Measurements from ENCODE around the gene CAP2.

DNA sequence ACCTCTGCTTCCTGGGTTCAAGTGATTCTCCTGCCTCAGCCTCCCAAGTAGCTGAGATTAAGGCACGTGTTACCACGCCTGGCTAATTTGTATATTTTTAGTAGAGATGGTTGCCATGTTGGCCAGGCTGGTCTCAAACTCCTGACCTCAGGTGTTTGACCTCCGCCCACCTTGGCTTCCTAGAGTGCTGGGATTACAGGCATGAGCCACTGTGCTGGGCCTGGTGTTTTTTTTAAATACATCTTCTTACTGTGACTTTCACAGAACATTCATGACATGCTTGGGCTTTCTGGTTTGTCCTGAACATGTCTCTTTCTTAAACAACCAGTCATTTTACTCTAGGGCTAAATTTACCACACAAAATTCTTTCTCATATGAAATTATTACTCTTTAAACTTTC, 172.0 kb downstream of the CAP2 start:
- TF ChIP-seq HNRNPH1 (optimal IDR thresholded peaks at IDR 0.05; ENCODE audit: low read depth, low read length) (no peak), CCNT2 (IDR thresholded peaks at IDR 0.05; ENCODE audit: borderline replicate concordance, extremely low read depth, insufficient read length, low read depth, low read length) (no peak), IFI16 (CRISPR knock-in tag; IDR thresholded peaks at IDR 0.05) (no peak), CBFB (CRISPR knock-in tag; IDR thresholded peaks at IDR 0.05) (no peak), BRF1 (IDR thresholded peaks at IDR 0.05; ENCODE audit: borderline replicate concordance, extremely low read depth, insufficient read length) (no peak)
- TF ChIP-seq, protein P1, sequence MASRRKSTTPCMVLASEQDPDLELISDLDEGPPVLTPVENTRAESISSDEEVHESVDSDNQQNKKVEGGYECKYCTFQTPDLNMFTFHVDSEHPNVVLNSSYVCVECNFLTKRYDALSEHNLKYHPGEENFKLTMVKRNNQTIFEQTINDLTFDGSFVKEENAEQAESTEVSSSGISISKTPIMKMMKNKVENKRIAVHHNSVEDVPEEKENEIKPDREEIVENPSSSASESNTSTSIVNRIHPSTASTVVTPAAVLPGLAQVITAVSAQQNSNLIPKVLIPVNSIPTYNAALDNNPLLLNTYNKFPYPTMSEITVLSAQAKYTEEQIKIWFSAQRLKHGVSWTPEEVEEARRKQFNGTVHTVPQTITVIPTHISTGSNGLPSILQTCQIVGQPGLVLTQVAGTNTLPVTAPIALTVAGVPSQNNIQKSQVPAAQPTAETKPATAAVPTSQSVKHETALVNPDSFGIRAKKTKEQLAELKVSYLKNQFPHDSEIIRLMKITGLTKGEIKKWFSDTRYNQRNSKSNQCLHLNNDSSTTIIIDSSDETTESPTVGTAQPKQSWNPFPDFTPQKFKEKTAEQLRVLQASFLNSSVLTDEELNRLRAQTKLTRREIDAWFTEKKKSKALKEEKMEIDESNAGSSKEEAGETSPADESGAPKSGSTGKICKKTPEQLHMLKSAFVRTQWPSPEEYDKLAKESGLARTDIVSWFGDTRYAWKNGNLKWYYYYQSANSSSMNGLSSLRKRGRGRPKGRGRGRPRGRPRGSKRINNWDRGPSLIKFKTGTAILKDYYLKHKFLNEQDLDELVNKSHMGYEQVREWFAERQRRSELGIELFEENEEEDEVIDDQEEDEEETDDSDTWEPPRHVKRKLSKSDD (conservative IDR thresholded peaks at IDR 0.05; ENCODE audit: low read length): no peak
- TF ChIP-seq, protein P2, sequence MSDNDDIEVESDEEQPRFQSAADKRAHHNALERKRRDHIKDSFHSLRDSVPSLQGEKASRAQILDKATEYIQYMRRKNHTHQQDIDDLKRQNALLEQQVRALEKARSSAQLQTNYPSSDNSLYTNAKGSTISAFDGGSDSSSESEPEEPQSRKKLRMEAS (CRISPR knock-in tag; IDR thresholded peaks at IDR 0.05): no peak
